H1 (cell line): ENCODE results near the gene SLC4A1AP. TPM values are rescaled to one million over a fixed set of nuclear protein-coding genes. Genes with fewer than 3 reads are reported as not detected.

ENCODE experiments used
- CTCF ChIA-PET: fragments of 300-600 bp; sonication (Branson Sonifier 250); formaldehyde crosslinking; loops from one replicate; lab custom pipeline; 2021; ENCODE audit not compliant: partially characterized antibody; lab: Charles Lee
- POLR2A ChIA-PET: fragments of 300-600 bp; sonication (Branson Sonifier 250); formaldehyde crosslinking; loops from one replicate; lab custom pipeline; 2021; ENCODE audit warnings: inconsistent platforms; ENCODE audit not compliant: partially characterized antibody; lab: Charles Lee
- DNase-seq, 2 experiments: peaks; one replicate each; pipeline versions ENCODE4 v3.0.0 to v3.0.0-alpha.2; 2010 to 2022; ENCODE audit warnings: low spot score in 2 of 2, low read depth in 1 of 2, mixed read lengths in 1 of 2
- FAIRE-seq: peaks from 2 replicates; lab custom pipeline; 2011; peaks lifted over from hg19 to GRCh38; lab: Jason Lieb, UNC
- H2AFZ ChIP-seq: 2 replicates; pipeline ENCODE4 v1.8.1; 2012; ENCODE audit warnings: low read length, inconsistent platforms
- H2AK5ac ChIP-seq: 2 replicates; pipeline ENCODE4 v1.6.1; 2013; ENCODE audit warnings: low read depth, low read length
- H2BK120ac ChIP-seq: replicated peaks from 2 replicates; pipeline ENCODE3; 2013; ENCODE audit warnings: low read depth, low read length, inconsistent platforms
- H2BK12ac ChIP-seq: 2 replicates; pipeline ENCODE4 v1.6.1; 2013; ENCODE audit warnings: low read depth, low read length
- H2BK15ac ChIP-seq: 2 replicates; pipeline ENCODE4 v1.6.1; 2013; ENCODE audit warnings: low read length
- H2BK20ac ChIP-seq: 2 replicates; pipeline ENCODE4 v1.6.1; 2013; ENCODE audit warnings: low read length
- H2BK5ac ChIP-seq: 2 replicates; pipeline ENCODE4 v1.6.1; 2013; ENCODE audit warnings: low read depth, low read length
- H3K14ac ChIP-seq: 2 replicates; pipeline ENCODE4 v1.6.1; 2013; ENCODE audit warnings: inconsistent platforms; ENCODE audit not compliant: insufficient read length
- H3K18ac ChIP-seq: 2 replicates; pipeline ENCODE4 v1.6.1; 2013; ENCODE audit warnings: low read length; ENCODE audit errors: extremely low read depth
- H3K23ac ChIP-seq: 2 replicates; pipeline ENCODE4 v1.6.1; 2013; ENCODE audit warnings: inconsistent platforms; ENCODE audit not compliant: insufficient read length
- H3K23me2 ChIP-seq: 2 replicates; pipeline ENCODE4 v1.6.1; 2013; ENCODE audit warnings: low read depth, low read length
- H3K27ac ChIP-seq: 2 replicates; pipeline ENCODE4 v1.6.1; 2011; ENCODE audit warnings: low read depth, low read length, inconsistent platforms
- H3K27me3 ChIP-seq, 4 experiments: replicated peaks in 1 of 4; 1 replicate in 1 of 4; 2 replicates in 3 of 4; pipeline versions ENCODE4 v1.6.1 to v1.8.1; 2011 to 2013; ENCODE audit warnings: low read length in 3 of 4, mild to moderate bottlenecking in 3 of 4, inconsistent platforms in 2 of 4, mixed read lengths in 2 of 4, moderate library complexity in 1 of 4; ENCODE audit not compliant: control insufficient read depth in 3 of 4, insufficient read depth in 3 of 4; ENCODE audit errors: extremely low read depth in 1 of 4
- H3K36me3 ChIP-seq, 4 experiments: 2 replicates each; pipeline versions ENCODE4 v1.6.1 to v1.8.1; 2011 to 2013; ENCODE audit warnings: mild to moderate bottlenecking in 4 of 4, low read length in 3 of 4, moderate library complexity in 2 of 4, control low read depth in 1 of 4, inconsistent platforms in 1 of 4; ENCODE audit not compliant: insufficient read depth in 4 of 4, control insufficient read depth in 2 of 4
- H3K4ac ChIP-seq: replicated peaks from 2 replicates; pipeline ENCODE3; 2013; ENCODE audit warnings: low read length, low read depth, mixed read lengths, inconsistent platforms; ENCODE audit not compliant: insufficient read length
- H3K4me1 ChIP-seq, 4 experiments: replicated peaks in 1 of 4; 1 replicate in 1 of 4; 2 replicates in 3 of 4; pipeline versions ENCODE4 v1.6.1 to v1.8.1; 2011 to 2013; ENCODE audit warnings: low read length in 3 of 4, inconsistent platforms in 2 of 4, mixed read lengths in 1 of 4; ENCODE audit not compliant: insufficient read depth in 4 of 4, control insufficient read depth in 3 of 4
- H3K4me2 ChIP-seq, 2 experiments: 2 replicates each; pipeline versions ENCODE4 v1.6.1 to v1.8.1; 2011 to 2013; ENCODE audit warnings: low read depth in 2 of 2, low read length in 2 of 2, control low read depth in 1 of 2, inconsistent platforms in 1 of 2, mild to moderate bottlenecking in 1 of 2; ENCODE audit not compliant: insufficient read depth in 1 of 2
- H3K4me3 ChIP-seq, 4 experiments: fragments of 200-600, 300-600 bp in 1 of 4; sonication (generic), shearing (Covaris generic), sonication (Bioruptor Twin) in 1 of 4; 2 replicates each; pipeline versions ENCODE4 v1.5.1 to v1.8.1; 2011 to 2016; ENCODE audit warnings: low read length in 4 of 4, low read depth in 3 of 4, control low read depth in 2 of 4, inconsistent platforms in 2 of 4, mild to moderate bottlenecking in 2 of 4, mixed read lengths in 1 of 4, moderate library complexity in 1 of 4; ENCODE audit not compliant: insufficient read depth in 2 of 4; ENCODE audit errors: extremely low read depth in 1 of 4
- H3K56ac ChIP-seq: replicated peaks from 2 replicates; pipeline ENCODE3; 2013; ENCODE audit warnings: low read depth, mild to moderate bottlenecking, mixed read lengths, low read length, inconsistent platforms; ENCODE audit not compliant: insufficient read length
- H3K79me1 ChIP-seq: 2 replicates; pipeline ENCODE4 v1.6.1; 2013; ENCODE audit warnings: low read depth, low read length, control low read depth
- H3K79me2 ChIP-seq, 2 experiments: 2 replicates each; pipeline versions ENCODE4 v1.6.1 to v1.8.1; 2012 to 2013; ENCODE audit warnings: low read length in 2 of 2, mild to moderate bottlenecking in 2 of 2, inconsistent platforms in 1 of 2; ENCODE audit not compliant: insufficient read depth in 2 of 2, control insufficient read depth in 1 of 2
- H3K9ac ChIP-seq, 4 experiments: replicated peaks in 1 of 4; 1 replicate in 1 of 4; 2 replicates in 3 of 4; pipeline versions ENCODE4 v1.6.1 to v1.8.1; 2011 to 2013; ENCODE audit warnings: low read depth in 3 of 4, low read length in 3 of 4, control low read depth in 2 of 4, mild to moderate bottlenecking in 2 of 4, moderate library complexity in 2 of 4, inconsistent platforms in 1 of 4; ENCODE audit errors: extremely low read depth in 1 of 4
- H3K9me3 ChIP-seq, 2 experiments: 2 replicates each; pipeline versions ENCODE4 v1.6.1 to v1.8.1; 2012 to 2013; ENCODE audit warnings: mild to moderate bottlenecking in 2 of 2, moderate library complexity in 2 of 2, control low read depth in 1 of 2, inconsistent platforms in 1 of 2, low read depth in 1 of 2, low read length in 1 of 2, mixed read lengths in 1 of 2; ENCODE audit not compliant: insufficient read depth in 2 of 2
- H4K20me1 ChIP-seq, 2 experiments: replicated peaks in 1 of 2; 2 replicates each; pipeline versions ENCODE3 to v1.8.1; 2011 to 2013; ENCODE audit warnings: inconsistent platforms in 2 of 2, low read length in 2 of 2, mild to moderate bottlenecking in 1 of 2; ENCODE audit not compliant: insufficient read depth in 2 of 2, control insufficient read depth in 1 of 2
- H4K5ac ChIP-seq: 2 replicates; pipeline ENCODE4 v1.6.1; 2013; ENCODE audit warnings: low read length, low read depth, mixed read lengths, inconsistent platforms; ENCODE audit not compliant: insufficient read length
- H4K8ac ChIP-seq: 2 replicates; pipeline ENCODE4 v1.8.0; 2013; ENCODE audit warnings: mild to moderate bottlenecking, moderate library complexity, low read length, inconsistent platforms; ENCODE audit not compliant: insufficient read depth; ENCODE audit errors: extremely low read depth
- H4K91ac ChIP-seq: replicated peaks from 2 replicates; pipeline ENCODE3; 2013; ENCODE audit warnings: low read length, mixed read lengths, inconsistent platforms; ENCODE audit not compliant: insufficient read length
- CBX5 ChIP-seq: fragments of 300-800, 300-1000 bp; sonication (generic); IDR thresholded peaks from 2 replicates; pipeline ENCODE4 v1.7.1; 2016; ENCODE audit warnings: antibody characterized with exemption, low read length, low read depth
- CEBPB ChIP-seq: IDR thresholded peaks from 2 replicates; pipeline ENCODE4 v1.6.1; 2012; ENCODE audit warnings: low read depth, low read length
- CHD2 ChIP-seq: IDR thresholded peaks from 2 replicates; pipeline ENCODE4 v1.6.1; 2012; ENCODE audit warnings: low read length, improper control_type of control experiment
- EP300 ChIP-seq, 2 experiments: IDR thresholded peaks; 1 replicate in 1 of 2; 2 replicates in 1 of 2; pipeline ENCODE4 v1.6.1; 2011 to 2012; ENCODE audit warnings: low read depth in 2 of 2, low read length in 2 of 2, mild to moderate bottlenecking in 2 of 2, borderline replicate concordance in 1 of 2, inconsistent platforms in 1 of 2, moderate library complexity in 1 of 2
- FOSL1 ChIP-seq: IDR thresholded peaks from 2 replicates; pipeline ENCODE4 v1.6.1; 2011; ENCODE audit warnings: mild to moderate bottlenecking, low read depth, low read length, moderate library complexity; ENCODE audit not compliant: insufficient read depth
- POLR2AphosphoS5 ChIP-seq: IDR thresholded peaks from 2 replicates; pipeline ENCODE4 v1.6.1; 2011; ENCODE audit warnings: low read depth, low read length
- WGBS, 2 experiments: shearing (Covaris generic) in 1 of 2; methylation state at CpG; one replicate each; pipeline versions ENCODE4 v1.1.6 to v1.1.7; 2013 to 2015; ENCODE audit warnings: low lambda C conversion rate in 2 of 2, mixed read lengths in 2 of 2, inconsistent platforms in 1 of 2, low coverage in 1 of 2, missing lambda C conversion rate in 1 of 2; ENCODE audit not compliant: insufficient replicate concordance in 2 of 2, insufficient coverage in 1 of 2, insufficient read length in 1 of 2; ENCODE audit errors: extremely low coverage in 1 of 2, missing lambda C conversion rate in 1 of 2; 5-methylcytosine and 5-hydroxymethylcytosine counted together
- polyA plus RNA-seq, 7 experiments: library from polyadenylated mRNA; depleted of rRNA in 3 of 7; stranded (reverse) in 5 of 7; unstranded in 2 of 7; fragments of >200 nt in 5 of 7; fragments of 200-250 nt in 2 of 7; gene quantifications; 1 replicate in 5 of 7; 2 replicates in 1 of 7; 4 replicates in 1 of 7; pipeline versions ENCODE4 v1.2.1 to v1.2.3, GENCODE V29; 2011 to 2013; ENCODE audit warnings: missing spikeins in 2 of 7, mixed read lengths in 2 of 7
- total RNA-seq: library from RNA; stranded (reverse); fragmentation: NEBNext Ultra II Directional; extraction: Animal tissue kit (Norgen Biotek cat#: 25700); gene quantifications from 2 replicates; pipeline ENCODE4 v1.2.1, GENCODE V29; 2021
- TF ChIP-seq, protein P1 (sequence below), 3 experiments: IDR thresholded peaks; 1 replicate in 2 of 3; 2 replicates in 1 of 3; pipeline versions ENCODE4 v1.5.1 to v1.6.1; 2011; ENCODE audit warnings: low read length in 3 of 3, mild to moderate bottlenecking in 3 of 3, inconsistent platforms in 2 of 3, low read depth in 1 of 3, moderate library complexity in 1 of 3; ENCODE audit not compliant: insufficient read depth in 1 of 3; ENCODE audit errors: control extremely low read depth in 1 of 3

Gene SLC4A1AP
- total and polyA plus RNA-seq, 2 of the 8 experiments (the other 6 are each of a cell fraction or from before 2014, with no cell fraction given): 8.1 to 18.4 TPM

- peak overlapping the region in 1 of 2 experiments; percentile 91; a peak in 1 of 4 replicates for H3K4me2 ChIP-seq
- H4K5ac ChIP-seq: no peak overlapping the region
- no peaks in the 10 kb centered on the region for H3K36me3 ChIP-seq
- no peak overlapping the region for H2BK15ac ChIP-seq
- no peak overlapping the region for H4K91ac ChIP-seq
- no peak overlapping the region for H2BK12ac ChIP-seq
- no peak overlapping the region for H2BK5ac ChIP-seq
- no peak overlapping the region for H3K14ac ChIP-seq
- H3K4me3 ChIP-seq: peak overlapping the region in 1 of 4 experiments; percentile 65; a peak in 1 of 8 replicates
- H3K4me1 ChIP-seq: peaks cover 5 to 12% (median 7%) of the 10 kb centered on the region in 4 experiments
- ChIA-PET POLR2A (interaction anchor here (3.3 kb wide), 1 partner anchor 17 kb away, joined by 11 read pairs; no protein-coding TSS in a partner anchor), CTCF (interaction anchor here (4.4 kb wide), 1 partner anchor 11 kb away, joined by 36 read pairs; no protein-coding TSS in a partner anchor)
- peaks cover 0 to 4% of the 10 kb centered on the region in 2 experiments; a peak in 1 of 4 replicates for H3K9me3 ChIP-seq
- no peak overlapping the region for H3K9ac ChIP-seq
- H3K56ac ChIP-seq: no peak overlapping the region
- no peak overlapping the region for H3K27ac ChIP-seq
- WGBS, 2 experiments: 79% methylated on average over 1 of the region's 1 CpG; no CpG with 5 or more reads in 1 of the 2 experiments
- no peaks in the 10 kb centered on the region; a peak in 2 of 7 replicates for H3K27me3 ChIP-seq
- no peaks in the 10 kb centered on the region for H4K20me1 ChIP-seq
- DNase-seq: no peak
- H3K18ac ChIP-seq: no peak overlapping the region
- H2BK20ac ChIP-seq: no peak overlapping the region
- no peak for FAIRE-seq
- H3K23ac ChIP-seq: no peak overlapping the region
- no peak overlapping the region for H4K8ac ChIP-seq
- no peak for TF ChIP-seq CBX5
- no peak for TF ChIP-seq CEBPB
- TF ChIP-seq, protein P1, sequence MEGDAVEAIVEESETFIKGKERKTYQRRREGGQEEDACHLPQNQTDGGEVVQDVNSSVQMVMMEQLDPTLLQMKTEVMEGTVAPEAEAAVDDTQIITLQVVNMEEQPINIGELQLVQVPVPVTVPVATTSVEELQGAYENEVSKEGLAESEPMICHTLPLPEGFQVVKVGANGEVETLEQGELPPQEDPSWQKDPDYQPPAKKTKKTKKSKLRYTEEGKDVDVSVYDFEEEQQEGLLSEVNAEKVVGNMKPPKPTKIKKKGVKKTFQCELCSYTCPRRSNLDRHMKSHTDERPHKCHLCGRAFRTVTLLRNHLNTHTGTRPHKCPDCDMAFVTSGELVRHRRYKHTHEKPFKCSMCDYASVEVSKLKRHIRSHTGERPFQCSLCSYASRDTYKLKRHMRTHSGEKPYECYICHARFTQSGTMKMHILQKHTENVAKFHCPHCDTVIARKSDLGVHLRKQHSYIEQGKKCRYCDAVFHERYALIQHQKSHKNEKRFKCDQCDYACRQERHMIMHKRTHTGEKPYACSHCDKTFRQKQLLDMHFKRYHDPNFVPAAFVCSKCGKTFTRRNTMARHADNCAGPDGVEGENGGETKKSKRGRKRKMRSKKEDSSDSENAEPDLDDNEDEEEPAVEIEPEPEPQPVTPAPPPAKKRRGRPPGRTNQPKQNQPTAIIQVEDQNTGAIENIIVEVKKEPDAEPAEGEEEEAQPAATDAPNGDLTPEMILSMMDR (IDR thresholded peaks at IDR 0.05; ENCODE audit: control extremely low read depth in 1 of 3, insufficient read depth in 1 of 3, low read depth in 1 of 3, low read length in 3 of 3): no peak
- TF ChIP-seq EP300 (IDR thresholded peaks at IDR 0.05; ENCODE audit: borderline replicate concordance in 1 of 2, low read depth in 2 of 2, low read length in 2 of 2): no peak
- no peak for TF ChIP-seq FOSL1
- no peak for TF ChIP-seq CHD2
- no peak for TF ChIP-seq POLR2AphosphoS5
- no peaks in the 10 kb centered on the region for H3K79me1 ChIP-seq
- H3K4ac ChIP-seq: no peak overlapping the region
- no peak overlapping the region for H2AFZ ChIP-seq
- H3K79me2 ChIP-seq: no peaks in the 10 kb centered on the region
- peaks cover 8% of the 10 kb centered on the region; the same call in 1 of the 2 replicates for H3K23me2 ChIP-seq
- no peak overlapping the region for H2AK5ac ChIP-seq
- no peak overlapping the region for H2BK120ac ChIP-seq
Observed at GRCh38 chr2:27734305-27734704, 70.6 kb downstream of the SLC4A1AP start.
